ENCODE results near the gene CBL. TPM values are rescaled to one million over a fixed set of nuclear protein-coding genes. Genes with fewer than 3 reads are reported as not detected.

Gene CBL
- total RNA-seq, 2 experiments from 2014 or later, result 29.3 to 33.2 TPM

DNA sequence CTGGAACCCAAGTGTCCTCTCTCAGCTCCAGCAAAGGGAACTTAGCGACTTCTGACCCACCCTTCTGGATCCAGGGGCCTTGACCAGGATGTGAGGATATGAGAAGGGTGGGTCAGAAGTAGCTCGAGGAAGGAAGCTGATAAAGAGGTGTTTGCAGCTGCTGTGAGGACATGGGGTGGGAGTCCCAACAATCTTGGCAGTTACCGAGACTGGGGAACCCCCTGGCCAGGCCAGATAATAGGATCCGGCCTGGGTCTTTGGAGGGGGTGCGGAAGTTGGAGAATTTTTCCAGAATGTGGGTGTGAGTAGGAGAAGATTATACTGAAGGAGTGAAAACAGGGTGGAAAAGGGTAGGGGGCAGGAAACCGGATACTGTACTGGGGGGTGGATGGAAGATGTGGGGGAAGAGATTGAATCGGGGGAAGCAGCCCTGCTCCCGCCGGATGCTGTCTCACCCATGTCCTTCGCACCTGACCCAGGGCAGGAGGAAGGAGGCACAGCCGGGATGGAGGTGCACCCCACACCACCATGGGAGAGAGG, 113.6 kb downstream of the CBL start:
- Mint-ChIP-seq H3K9me3 (ENCODE audit: low read depth) (no peaks in the 10 kb centered on the region), H3K27ac (no peak overlapping the region), H3K27me3 (peaks cover 5% of the 10 kb centered on the region), H3K4me1 (peaks cover 33% of the 10 kb centered on the region), H3K4me3 (peak overlapping the region; percentile 3), H3K36me3 (ENCODE audit: low read depth) (no peaks in the 10 kb centered on the region)
- CTCF ChIA-PET, result interaction anchor here (0.6 to 2.2 kb wide), 3 partner anchors 18 to 302 kb away, joined by 3 to 7 read pairs (median 5); partner anchors contain the start of gene RPS25
- no peak for DNase-seq
- intact Hi-C loops (cut with DNase I, micrococcal nuclease), result loop anchor here (5.0 kb wide), 2 partner anchors 112 to 322 kb away; partner anchors contain the start of genes CBL (in 1 of the 2) and CENATAC (in 1 of the 2)
- no peak for ATAC-seq
- POLR2A ChIA-PET, result interaction anchor here (1.2 kb wide), 1 partner anchor 25 kb away, joined by 3 read pairs; no protein-coding TSS in a partner anchor

DNA sequence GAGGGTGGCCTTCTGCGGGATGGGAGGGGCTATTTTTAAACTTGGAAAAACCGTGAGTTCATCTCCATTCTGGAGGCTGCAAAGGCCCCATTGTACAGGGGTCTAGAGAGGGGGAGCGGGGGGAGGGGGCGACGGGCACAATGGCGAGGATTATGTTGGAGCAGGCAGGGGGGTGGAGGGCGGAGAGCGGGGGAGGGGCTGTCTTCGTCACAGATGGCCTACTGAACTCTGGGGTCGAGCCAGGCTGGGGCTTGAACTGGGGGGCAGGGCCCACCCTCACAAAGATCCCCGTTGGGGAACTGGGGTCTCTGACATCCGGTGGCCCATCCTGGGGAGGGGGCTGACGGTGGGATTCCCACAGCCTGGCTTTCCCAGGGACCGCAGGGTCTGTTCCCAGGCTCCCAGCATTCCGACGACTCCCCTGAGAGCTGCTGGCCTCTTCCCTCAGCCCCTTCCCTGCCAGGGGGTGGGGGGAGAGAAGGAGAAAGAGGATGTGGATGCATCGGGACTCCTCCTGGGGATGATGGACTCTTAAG, 114.2 kb downstream of the CBL start:
- no peak overlapping the region for H3K27ac Mint-ChIP-seq
- intact Hi-C loops (cut with DNase I, micrococcal nuclease), result loop anchor here (5.0 kb wide), 2 partner anchors 113 to 323 kb away; partner anchors contain the start of genes CBL (in 1 of the 2) and CENATAC (in 1 of the 2)
- peaks cover 33% of the 10 kb centered on the region for H3K4me1 Mint-ChIP-seq
- ATAC-seq, result no peak
- H3K9me3 Mint-ChIP-seq (ENCODE audit: low read depth), result no peaks in the 10 kb centered on the region
- peaks cover 4% of the 10 kb centered on the region for H3K27me3 Mint-ChIP-seq
- ChIA-PET CTCF (interaction anchor here (0.7 to 6.2 kb wide), 7 partner anchors 12 to 124 kb away, joined by 3 to 69 read pairs (median 4); no protein-coding TSS in a partner anchor), POLR2A (interaction anchor here (1.0 to 1.2 kb wide), 2 partner anchors 14 to 25 kb away, joined by 3 to 7 read pairs; partner anchors contain the start of gene RNF26)
- H3K36me3 Mint-ChIP-seq (ENCODE audit: low read depth), result no peaks in the 10 kb centered on the region
- DNase-seq, result no peak
- H3K4me3 Mint-ChIP-seq, result peak overlapping the region; percentile 3

DNA sequence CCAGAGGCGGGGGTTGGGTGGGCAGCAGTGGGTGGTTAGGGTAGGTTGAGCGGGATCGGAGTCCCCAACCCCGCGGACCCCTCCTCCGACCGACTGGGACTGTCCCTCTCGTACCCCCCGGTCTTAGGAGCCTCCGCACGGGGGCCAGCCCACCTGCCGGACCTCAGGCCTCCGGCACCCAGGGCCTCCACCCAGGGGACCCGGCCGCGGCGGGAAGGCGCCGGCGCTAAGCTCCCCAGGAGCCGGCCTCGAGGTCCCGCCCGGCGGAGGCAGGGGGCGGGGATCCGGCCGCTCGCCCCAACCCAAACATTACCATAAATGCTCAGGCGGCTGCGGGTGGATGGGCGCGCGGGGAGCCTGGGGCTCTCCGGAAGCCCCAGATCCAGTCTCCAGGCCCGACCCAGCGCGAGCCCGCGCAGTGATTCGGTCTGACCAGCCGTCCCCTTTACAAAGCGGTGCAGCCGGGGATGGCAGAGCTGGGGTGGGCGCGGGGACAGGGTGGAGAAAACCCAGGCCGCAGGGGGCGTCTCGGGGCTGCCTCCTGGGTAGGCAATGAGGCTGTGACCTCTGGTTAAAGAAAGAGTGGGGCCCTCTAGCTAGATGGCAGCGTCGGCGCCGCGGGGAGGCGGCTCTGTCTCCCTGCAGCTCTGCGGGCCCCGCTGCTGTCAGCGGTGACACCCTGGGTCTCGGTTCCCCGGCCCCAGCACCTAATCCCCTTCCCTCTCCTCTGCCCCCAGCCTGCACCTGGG, 114.8 kb downstream of the CBL start:
- no peaks in the 10 kb centered on the region for H3K9me3 Mint-ChIP-seq (ENCODE audit: low read depth)
- ChIA-PET POLR2A (interaction anchor here (0.7 to 1.0 kb wide), 3 partner anchors 13 to 887 kb away, joined by 3 to 7 read pairs (median 3); partner anchors contain the start of gene RNF26), CTCF (interaction anchor here (0.7 to 6.2 kb wide), 20 partner anchors 9 to 263 kb away, joined by 3 to 69 read pairs (median 4); partner anchors contain the start of gene USP2)
- intact Hi-C loops (cut with DNase I, micrococcal nuclease), result loop anchor here (1.0 to 5.0 kb wide), 6 partner anchors 13 to 324 kb away; partner anchors contain the start of genes CBL (in 2 of the 2), CENATAC (in 1 of the 2), RNF26 (in 1 of the 2) and VPS11 (in 1 of the 2)
- ATAC-seq (peak; percentile 67), DNase-seq (peak; percentile 77)
- H3K4me1 Mint-ChIP-seq, result peaks cover 27% of the 10 kb centered on the region
- peaks cover 4% of the 10 kb centered on the region for H3K27me3 Mint-ChIP-seq
- H3K36me3 Mint-ChIP-seq (ENCODE audit: low read depth), result no peaks in the 10 kb centered on the region
- peak overlapping the region; percentile 74 for H3K27ac Mint-ChIP-seq
- peak overlapping the region; percentile 71 for H3K4me3 Mint-ChIP-seq

DNA sequence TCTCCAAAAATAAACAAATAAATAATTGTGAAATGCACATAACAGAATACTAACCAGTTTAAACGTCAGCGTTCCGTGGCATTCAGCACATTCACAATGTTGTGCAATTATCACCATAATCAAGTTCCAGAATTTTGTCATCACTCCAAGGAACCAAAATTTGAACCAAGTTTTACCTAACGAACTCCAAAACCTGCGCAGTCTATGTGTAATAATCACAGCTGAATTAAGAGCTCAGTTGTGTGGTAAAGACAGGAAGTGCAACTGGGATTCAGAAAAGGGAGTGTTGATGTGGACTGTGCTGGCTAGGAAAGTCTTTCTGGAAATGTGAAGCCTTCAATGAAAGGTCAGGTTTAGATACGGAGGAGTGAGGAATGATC, 116.2 kb downstream of the CBL start:
- CTCF ChIA-PET, result interaction anchor here (0.5 to 6.2 kb wide), 25 partner anchors 10 to 980 kb away, joined by 3 to 69 read pairs (median 8); partner anchors contain the start of genes C1QTNF5, CBL, CD3D and NLRX1
- H3K4me3 Mint-ChIP-seq, result no peak overlapping the region
- POLR2A ChIA-PET, result no interaction called here

DNA sequence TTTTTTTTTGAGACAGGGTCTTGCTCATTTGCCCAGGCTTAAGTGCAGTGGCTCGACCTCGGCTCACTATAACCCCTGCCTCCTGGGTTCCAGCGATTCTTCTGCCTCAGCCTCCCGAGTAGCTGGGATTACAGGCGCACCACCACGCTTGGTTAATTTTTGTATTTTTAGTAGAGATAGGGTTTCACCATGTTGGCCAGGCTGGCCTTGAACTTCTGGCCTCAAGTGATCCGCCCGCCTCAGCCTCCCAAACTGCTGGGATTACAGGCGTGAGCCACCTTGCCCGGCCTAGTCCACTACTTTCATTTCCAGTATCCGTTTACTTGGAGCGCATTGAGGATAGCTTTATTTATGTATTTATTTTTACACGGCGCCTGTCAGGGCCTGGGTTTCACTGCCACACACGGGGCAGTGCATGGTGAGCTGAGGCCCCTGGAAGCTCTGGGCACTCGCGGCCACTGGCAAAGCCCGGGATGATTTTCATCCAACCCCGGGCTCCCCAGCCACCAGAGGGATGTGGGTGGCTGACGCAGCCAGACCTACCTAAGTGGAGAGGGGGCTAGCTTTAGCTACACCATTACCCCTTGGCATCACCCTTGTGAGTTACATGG, 116.9 kb downstream of the CBL start:
- H3K36me3 Mint-ChIP-seq (ENCODE audit: low read depth), result no peaks in the 10 kb centered on the region
- ATAC-seq (no peak), DNase-seq (no peak)
- intact Hi-C loops (cut with DNase I, micrococcal nuclease), result loop anchor here (1.0 to 5.0 kb wide), 6 partner anchors 11 to 326 kb away; partner anchors contain the start of genes CBL (in 1 of the 2), CENATAC (in 1 of the 2), DPAGT1 (in 1 of the 2) and HYOU1 (in 1 of the 2)
- H3K4me3 Mint-ChIP-seq, result no peak overlapping the region
- H3K27ac Mint-ChIP-seq, result no peak overlapping the region
- H3K27me3 Mint-ChIP-seq, result peaks cover 4% of the 10 kb centered on the region
- ChIA-PET POLR2A (no interaction called here), CTCF (interaction anchor here (0.5 to 6.2 kb wide), 39 partner anchors 9 to 981 kb away, joined by 3 to 69 read pairs (median 5); partner anchors contain the start of genes C1QTNF5, CBL, CD3D and NLRX1)
- H3K4me1 Mint-ChIP-seq, result peaks cover 25% of the 10 kb centered on the region
- no peaks in the 10 kb centered on the region for H3K9me3 Mint-ChIP-seq (ENCODE audit: low read depth)

More for the DNA sequence above, 116.2 kb downstream of the CBL start:
- intact Hi-C loops (cut with DNase I, micrococcal nuclease), result loop anchor here (2.0 to 5.0 kb wide), 4 partner anchors 115 to 325 kb away; partner anchors contain the start of genes CBL (in 1 of the 2), CENATAC (in 1 of the 2), DPAGT1 (in 1 of the 2) and HYOU1 (in 1 of the 2)
- Mint-ChIP-seq H3K27me3 (peaks cover 4% of the 10 kb centered on the region), H3K27ac (no peak overlapping the region), H3K4me1 (peaks cover 25% of the 10 kb centered on the region), H3K36me3 (ENCODE audit: low read depth) (no peaks in the 10 kb centered on the region), H3K9me3 (ENCODE audit: low read depth) (no peaks in the 10 kb centered on the region)
- DNase-seq (no peak), ATAC-seq (no peak)

DNA sequence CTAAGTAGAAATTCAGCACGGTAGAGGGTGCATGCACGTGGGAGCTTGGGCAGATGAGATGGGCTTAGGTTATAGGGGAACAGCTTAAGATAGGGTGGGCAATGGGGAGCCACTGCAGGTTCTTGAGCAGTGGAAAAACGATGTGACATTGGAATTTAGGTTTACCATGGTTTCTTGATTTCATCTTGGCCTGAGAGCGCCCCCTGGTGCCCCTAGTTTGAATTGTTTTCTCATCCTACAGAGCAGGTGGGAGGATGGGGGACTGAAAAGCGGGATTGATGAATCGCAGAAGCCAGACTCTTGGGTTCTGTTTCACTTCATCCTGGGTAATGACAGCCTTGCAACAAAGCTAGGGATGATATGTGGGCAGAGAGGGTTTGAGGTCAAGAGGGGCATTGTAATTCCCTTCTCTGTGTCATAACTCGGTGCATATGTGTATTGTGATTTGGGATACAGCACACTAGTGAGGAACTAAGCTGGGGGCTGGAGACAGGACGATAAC, 117.4 kb downstream of the CBL start:
- peaks cover 3% of the 10 kb centered on the region for H3K27me3 Mint-ChIP-seq
- peaks cover 20% of the 10 kb centered on the region for H3K4me1 Mint-ChIP-seq
- intact Hi-C loops (cut with DNase I, micrococcal nuclease), result loop anchor here (1.0 to 5.0 kb wide), 6 partner anchors 11 to 326 kb away; partner anchors contain the start of genes CBL (in 1 of the 2), CENATAC (in 1 of the 2), DPAGT1 (in 1 of the 2) and HYOU1 (in 1 of the 2)
- ATAC-seq (peak; percentile 21), DNase-seq (peak; percentile 90)
- H3K4me3 Mint-ChIP-seq, result no peak overlapping the region
- H3K36me3 Mint-ChIP-seq (ENCODE audit: low read depth), result no peaks in the 10 kb centered on the region
- ChIA-PET CTCF (interaction anchor here (0.6 to 6.2 kb wide), 48 partner anchors 8 to 706 kb away, joined by 3 to 69 read pairs (median 4); partner anchors contain the start of genes C1QTNF5, CBL, NLRX1 and RNF26), POLR2A (no interaction called here)
- H3K27ac Mint-ChIP-seq, result no peak overlapping the region
- no peaks in the 10 kb centered on the region for H3K9me3 Mint-ChIP-seq (ENCODE audit: low read depth)

DNA sequence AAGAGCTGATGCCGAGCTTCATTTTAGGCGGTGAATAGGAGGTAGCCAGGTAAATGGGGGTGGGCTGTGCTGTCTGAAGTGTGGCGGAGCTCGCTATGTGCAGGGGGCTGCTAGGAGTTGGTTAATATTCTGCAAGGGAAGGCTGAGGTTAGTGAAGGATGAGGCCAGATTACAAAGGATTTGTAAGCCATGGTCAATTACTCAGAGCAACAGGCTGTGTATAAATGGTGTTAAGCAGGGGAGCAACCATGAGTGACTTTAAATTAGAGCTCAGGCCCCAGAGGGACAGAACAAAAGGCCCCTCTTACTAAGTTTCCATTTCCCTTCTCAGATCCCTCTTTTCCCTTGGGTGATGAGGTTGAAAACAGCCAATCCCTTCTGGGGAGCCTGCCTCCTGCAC, 118.0 kb downstream of the CBL start:
- DNase-seq (no peak), ATAC-seq (no peak)
- POLR2A ChIA-PET, result no interaction called here
- Mint-ChIP-seq H3K4me1 (peaks cover 16% of the 10 kb centered on the region), H3K36me3 (ENCODE audit: low read depth) (no peaks in the 10 kb centered on the region), H3K27ac (no peak overlapping the region), H3K27me3 (no peaks in the 10 kb centered on the region), H3K4me3 (no peak overlapping the region), H3K9me3 (ENCODE audit: low read depth) (no peaks in the 10 kb centered on the region)
- CTCF ChIA-PET, result interaction anchor here (0.6 to 6.2 kb wide), 34 partner anchors 8 to 306 kb away, joined by 3 to 69 read pairs (median 5); partner anchors contain the start of genes C1QTNF5, CBL, NLRX1 and RPS25
- intact Hi-C loops (cut with DNase I, micrococcal nuclease), result loop anchor here (5.0 kb wide), 2 partner anchors 117 to 327 kb away; partner anchors contain the start of genes CBL (in 1 of the 2) and CENATAC (in 1 of the 2)

DNA sequence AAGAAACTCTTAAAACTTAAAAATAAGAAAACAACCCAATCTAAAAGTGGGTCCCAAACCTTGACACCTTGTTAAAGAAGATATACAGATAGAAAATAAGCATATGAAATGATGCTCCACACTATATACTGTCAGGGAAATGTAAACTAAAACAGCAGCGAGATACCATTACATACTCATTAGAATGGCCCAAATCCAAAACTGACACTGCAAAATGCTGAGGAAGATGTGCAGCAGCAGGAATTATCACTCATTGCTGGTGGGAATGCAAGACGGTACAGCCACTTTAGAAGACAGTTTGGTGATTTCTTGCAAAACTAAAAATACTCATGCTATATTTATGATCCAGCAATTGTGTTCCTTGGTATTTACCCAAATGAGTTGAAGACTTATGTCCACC, 123.2 kb downstream of the CBL start:
- POLR2A ChIA-PET, result no interaction called here
- no peaks in the 10 kb centered on the region for H3K4me1 Mint-ChIP-seq
- no peak overlapping the region for H3K27ac Mint-ChIP-seq
- H3K9me3 Mint-ChIP-seq (ENCODE audit: low read depth), result no peaks in the 10 kb centered on the region
- no peak for ATAC-seq
- H3K4me3 Mint-ChIP-seq, result no peak overlapping the region
- no peaks in the 10 kb centered on the region for H3K36me3 Mint-ChIP-seq (ENCODE audit: low read depth)
- intact Hi-C loops (cut with DNase I, micrococcal nuclease), result no loop called here
- CTCF ChIA-PET, result no interaction called here
- no peak for DNase-seq
- H3K27me3 Mint-ChIP-seq, result no peaks in the 10 kb centered on the region

DNA sequence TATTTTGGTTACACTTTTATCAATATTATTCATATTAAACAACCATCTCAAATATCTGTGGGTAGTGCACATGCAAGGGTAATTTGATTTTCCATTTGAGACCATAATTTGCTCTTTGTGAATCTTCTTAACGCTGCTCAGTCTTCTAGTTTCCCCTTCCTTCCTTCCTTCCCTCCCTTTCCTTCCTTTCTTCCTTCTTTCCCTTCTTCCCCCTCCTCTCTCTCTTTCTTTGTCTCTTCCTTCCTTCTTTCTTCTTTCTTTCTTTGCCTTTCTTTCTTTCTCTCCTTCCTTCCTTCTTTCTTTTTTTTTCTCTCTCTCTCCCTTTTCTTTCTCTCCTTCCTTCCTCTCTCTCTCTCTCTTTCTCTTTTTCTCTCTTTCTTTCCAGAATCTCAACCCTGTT, 124.1 kb downstream of the CBL start:
- H3K27ac Mint-ChIP-seq, result no peak overlapping the region
- no peak for ATAC-seq

DNA sequence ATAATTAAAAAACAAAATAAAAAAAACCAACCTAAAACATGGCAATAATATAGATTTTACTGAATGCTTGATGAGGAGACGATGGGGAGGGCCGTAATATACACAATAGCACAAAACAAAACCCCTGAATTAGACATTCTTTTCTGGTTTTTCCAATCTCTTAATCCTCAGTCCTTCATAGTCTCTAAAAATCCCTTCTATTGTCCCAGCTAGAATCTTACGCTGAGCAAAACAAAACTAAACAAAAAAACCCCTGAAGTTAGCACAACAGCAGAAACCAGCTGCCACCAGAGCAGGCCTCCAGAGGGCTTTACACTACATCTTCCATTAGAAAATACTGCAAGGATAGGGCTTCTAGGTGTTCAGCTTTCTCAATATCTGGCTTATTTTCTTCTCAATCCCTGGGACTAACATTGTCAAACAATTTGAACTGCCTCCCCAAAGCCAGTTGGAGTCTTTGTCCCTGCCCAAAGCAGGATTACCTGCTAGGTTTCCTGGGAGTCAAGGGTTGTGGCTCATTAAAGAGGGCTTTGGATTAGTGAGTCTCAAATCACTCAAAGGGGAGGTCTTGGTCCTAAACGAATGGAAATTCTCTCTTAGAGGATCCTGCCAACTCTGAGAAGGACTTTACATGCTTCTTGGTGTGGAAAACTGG, 126.1 kb downstream of the CBL start:
- H3K36me3 Mint-ChIP-seq (ENCODE audit: low read depth), result peaks cover 5% of the 10 kb centered on the region
- POLR2A ChIA-PET, result interaction anchor here (0.6 kb wide), 1 partner anchor 250 kb away, joined by 6 read pairs; no protein-coding TSS in a partner anchor
- ATAC-seq (no peak), DNase-seq (no peak)
- H3K4me3 Mint-ChIP-seq, result no peak overlapping the region
- CTCF ChIA-PET, result interaction anchor here (1.1 to 2.5 kb wide), 2 partner anchors 8 to 9 kb away, joined by 6 to 22 read pairs; no protein-coding TSS in a partner anchor
- no peak overlapping the region for H3K27ac Mint-ChIP-seq
- no peaks in the 10 kb centered on the region for H3K27me3 Mint-ChIP-seq
- no peaks in the 10 kb centered on the region for H3K9me3 Mint-ChIP-seq (ENCODE audit: low read depth)
- peaks cover 21% of the 10 kb centered on the region for H3K4me1 Mint-ChIP-seq
- intact Hi-C loops (cut with DNase I, micrococcal nuclease), result no loop called here

More for the DNA sequence above, 124.1 kb downstream of the CBL start:
- H3K36me3 Mint-ChIP-seq (ENCODE audit: low read depth), result no peaks in the 10 kb centered on the region
- no peak overlapping the region for H3K4me3 Mint-ChIP-seq
- H3K27me3 Mint-ChIP-seq, result no peaks in the 10 kb centered on the region
- DNase-seq, result no peak
- ChIA-PET POLR2A (no interaction called here), CTCF (interaction anchor here (1.1 to 1.4 kb wide), 2 partner anchors 9 to 26 kb away, joined by 3 read pairs; no protein-coding TSS in a partner anchor)
- no peaks in the 10 kb centered on the region for H3K9me3 Mint-ChIP-seq (ENCODE audit: low read depth)
- intact Hi-C loops (cut with DNase I, micrococcal nuclease), result no loop called here
- peaks cover 5% of the 10 kb centered on the region for H3K4me1 Mint-ChIP-seq
